WTC11 (cell line): ENCODE data around the gene LRRC38. TPM values are rescaled to one million over a fixed set of nuclear protein-coding genes. Genes with fewer than 3 reads are reported as not detected.

Experiments used
- ATAC-seq: fragments of 200-7000 bp; cut with Tn5 transposase; 2 replicates; pipeline ENCODE4 v1.10.0; 2021; ENCODE audit warnings: mild to moderate bottlenecking, moderate library complexity
- CTCF ChIA-PET: fragments of 300-600 bp; sonication (Branson Sonifier 250); formaldehyde crosslinking; loops from one replicate; lab custom pipeline; 2021; ENCODE audit warnings: antibody characterized with exemption; lab: Charles Lee
- POLR2A ChIA-PET: fragments of 350-600 bp; sonication (Branson Sonifier 250); formaldehyde crosslinking; loops from one replicate; lab custom pipeline; 2021; ENCODE audit warnings: antibody characterized with exemption; lab: Charles Lee
- DNase-seq: peaks from one replicate; pipeline ENCODE4 v3.0.0; 2021; ENCODE audit warnings: low spot score
- H3K27ac Mint-ChIP-seq: 2 replicates; pipeline ENCODE4 v1.8.0; 2021; ENCODE audit warnings: mixed read lengths
- H3K27me3 Mint-ChIP-seq: 2 replicates; pipeline ENCODE4 v1.8.0; 2021; ENCODE audit warnings: low read depth, mild to moderate bottlenecking, moderate library complexity, mixed read lengths
- H3K36me3 Mint-ChIP-seq: 2 replicates; pipeline ENCODE4 v1.8.0; 2021; ENCODE audit warnings: mixed read lengths
- H3K4me1 Mint-ChIP-seq: 2 replicates; pipeline ENCODE4 v1.8.0; 2022; ENCODE audit warnings: mixed read lengths
- H3K4me3 Mint-ChIP-seq: 2 replicates; pipeline ENCODE4 v1.8.0; 2021; ENCODE audit warnings: mild to moderate bottlenecking, moderate library complexity, mixed read lengths
- H3K9me3 Mint-ChIP-seq: 2 replicates; pipeline ENCODE4 v1.8.0; 2021; ENCODE audit warnings: mixed read lengths
- CREM ChIP-seq: sonication (generic); formaldehyde crosslinking; IDR thresholded peaks from 2 replicates; pipeline ENCODE4 v1.8.1; 2022; ENCODE audit warnings: mild to moderate bottlenecking, missing genetic modification reagents, moderate library complexity
- EMX1 ChIP-seq: fragments of 250-450 bp; sonication (Bioruptor Pico); IDR thresholded peaks from 2 replicates; pipeline ENCODE4 v1.8.0; 2021; ENCODE audit warnings: mild to moderate bottlenecking
- ESRRA ChIP-seq: sonication (generic); formaldehyde crosslinking; IDR thresholded peaks from 2 replicates; pipeline ENCODE4 v1.8.1; 2022; ENCODE audit warnings: mild to moderate bottlenecking, missing genetic modification reagents, borderline replicate concordance
- ETV6 ChIP-seq: sonication (generic); formaldehyde crosslinking; IDR thresholded peaks from 2 replicates; pipeline ENCODE4 v1.8.1; 2022; ENCODE audit warnings: mild to moderate bottlenecking, missing genetic modification reagents
- FOXJ3 ChIP-seq: sonication (generic); formaldehyde crosslinking; IDR thresholded peaks from 2 replicates; pipeline ENCODE4 v1.9.0; 2021; ENCODE audit warnings: missing genetic modification reagents, mild to moderate bottlenecking, borderline replicate concordance
- FOXK1 ChIP-seq: sonication (generic); formaldehyde crosslinking; IDR thresholded peaks from 2 replicates; pipeline ENCODE4 v1.8.0; 2022; ENCODE audit warnings: mild to moderate bottlenecking, moderate library complexity, missing genetic modification reagents
- FOXP1 ChIP-seq: sonication (generic); formaldehyde crosslinking; IDR thresholded peaks from 2 replicates; pipeline ENCODE4 v1.8.0; 2022; ENCODE audit warnings: missing genetic modification reagents, mild to moderate bottlenecking, moderate library complexity, borderline replicate concordance
- GRHL2 ChIP-seq: fragments of 250-450 bp; sonication (Bioruptor Pico); IDR thresholded peaks from 2 replicates; pipeline ENCODE4 v1.8.0; 2022; ENCODE audit warnings: mild to moderate bottlenecking, moderate library complexity; ENCODE audit not compliant: insufficient replicate concordance, severe bottlenecking
- IRF2 ChIP-seq: sonication (generic); formaldehyde crosslinking; IDR thresholded peaks from 2 replicates; pipeline ENCODE4 v1.8.0; 2022; ENCODE audit warnings: low read depth, missing genetic modification reagents, borderline replicate concordance
- SMAD4 ChIP-seq: sonication (generic); formaldehyde crosslinking; IDR thresholded peaks from 2 replicates; pipeline ENCODE4 v1.8.0; 2022; ENCODE audit warnings: mild to moderate bottlenecking, missing genetic modification reagents
- TEAD1 ChIP-seq: sonication (generic); formaldehyde crosslinking; IDR thresholded peaks from 2 replicates; pipeline ENCODE4 v1.8.0; 2022; ENCODE audit warnings: mild to moderate bottlenecking, missing genetic modification reagents
- ZNF263 ChIP-seq: sonication (generic); formaldehyde crosslinking; IDR thresholded peaks from 2 replicates; pipeline ENCODE4 v1.8.1; 2022; ENCODE audit warnings: low read depth, mild to moderate bottlenecking, moderate library complexity, missing genetic modification reagents
- ZNF423 ChIP-seq: fragments of 250-450 bp; sonication (Bioruptor Pico); IDR thresholded peaks from 2 replicates; pipeline ENCODE4 v2.1.2; 2022; ENCODE audit warnings: mild to moderate bottlenecking, moderate library complexity
- total RNA-seq: library from RNA; stranded (reverse); gene quantifications from 3 replicates; pipeline ENCODE4 v1.2.3, GENCODE V29; 2021
- TF ChIP-seq, protein P1 (sequence below): fragments of 250-450 bp; sonication (Bioruptor Pico); IDR thresholded peaks from 2 replicates; pipeline ENCODE4 v2.1.2; 2022; ENCODE audit warnings: mild to moderate bottlenecking, moderate library complexity
- TF ChIP-seq, protein P2 (sequence below): sonication (generic); formaldehyde crosslinking; IDR thresholded peaks from 2 replicates; pipeline ENCODE4 v1.8.1; 2023; ENCODE audit warnings: mild to moderate bottlenecking, missing genetic modification reagents, borderline replicate concordance
- TF ChIP-seq, protein P3 (sequence below): sonication (generic); formaldehyde crosslinking; IDR thresholded peaks from 2 replicates; pipeline ENCODE4 v1.8.1; 2022; ENCODE audit warnings: mild to moderate bottlenecking, missing genetic modification reagents, moderate library complexity, borderline replicate concordance
- TF ChIP-seq, protein P4 (sequence below): sonication (generic); formaldehyde crosslinking; IDR thresholded peaks from 2 replicates; pipeline ENCODE4 v1.8.1; 2022; ENCODE audit warnings: mild to moderate bottlenecking, moderate library complexity, missing genetic modification reagents
- TF ChIP-seq, protein P5 (sequence below): fragments of 250-450 bp; sonication (Bioruptor Pico); IDR thresholded peaks from 2 replicates; pipeline ENCODE4 v1.9.0; 2021; ENCODE audit warnings: mild to moderate bottlenecking, borderline replicate concordance

Gene LRRC38
- total RNA-seq, 1 experiment from 2014 or later, result 0.15 TPM

DNA sequence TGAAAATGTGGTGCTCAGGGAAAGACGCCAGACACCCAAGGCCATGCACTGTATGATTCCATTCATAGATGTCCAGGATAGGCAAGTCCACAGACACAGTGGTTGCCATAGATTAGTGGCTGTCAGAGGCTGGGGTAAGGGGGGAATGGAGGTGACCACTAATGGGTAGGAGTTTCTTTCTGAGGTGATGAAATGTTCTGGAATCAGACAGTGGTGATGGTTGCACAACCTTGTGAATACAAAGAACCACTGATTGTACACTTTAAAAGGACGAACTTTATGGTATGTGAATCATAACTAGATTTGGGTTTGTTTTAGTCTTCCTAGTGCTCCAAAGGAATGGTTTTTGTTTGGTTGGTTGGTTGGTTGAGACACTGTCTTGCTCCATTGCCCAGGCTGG, 51.8 kb downstream of the LRRC38 start (continued):
- TF ChIP-seq, protein P1, sequence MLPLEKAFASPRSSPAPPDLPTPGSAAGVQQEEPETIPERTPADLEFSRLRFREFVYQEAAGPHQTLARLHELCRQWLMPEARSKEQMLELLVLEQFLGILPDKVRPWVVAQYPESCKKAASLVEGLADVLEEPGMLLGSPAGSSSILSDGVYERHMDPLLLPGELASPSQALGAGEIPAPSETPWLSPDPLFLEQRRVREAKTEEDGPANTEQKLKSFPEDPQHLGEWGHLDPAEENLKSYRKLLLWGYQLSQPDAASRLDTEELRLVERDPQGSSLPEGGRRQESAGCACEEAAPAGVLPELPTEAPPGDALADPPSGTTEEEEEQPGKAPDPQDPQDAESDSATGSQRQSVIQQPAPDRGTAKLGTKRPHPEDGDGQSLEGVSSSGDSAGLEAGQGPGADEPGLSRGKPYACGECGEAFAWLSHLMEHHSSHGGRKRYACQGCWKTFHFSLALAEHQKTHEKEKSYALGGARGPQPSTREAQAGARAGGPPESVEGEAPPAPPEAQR (CRISPR knock-in tag), result no peak

DNA sequence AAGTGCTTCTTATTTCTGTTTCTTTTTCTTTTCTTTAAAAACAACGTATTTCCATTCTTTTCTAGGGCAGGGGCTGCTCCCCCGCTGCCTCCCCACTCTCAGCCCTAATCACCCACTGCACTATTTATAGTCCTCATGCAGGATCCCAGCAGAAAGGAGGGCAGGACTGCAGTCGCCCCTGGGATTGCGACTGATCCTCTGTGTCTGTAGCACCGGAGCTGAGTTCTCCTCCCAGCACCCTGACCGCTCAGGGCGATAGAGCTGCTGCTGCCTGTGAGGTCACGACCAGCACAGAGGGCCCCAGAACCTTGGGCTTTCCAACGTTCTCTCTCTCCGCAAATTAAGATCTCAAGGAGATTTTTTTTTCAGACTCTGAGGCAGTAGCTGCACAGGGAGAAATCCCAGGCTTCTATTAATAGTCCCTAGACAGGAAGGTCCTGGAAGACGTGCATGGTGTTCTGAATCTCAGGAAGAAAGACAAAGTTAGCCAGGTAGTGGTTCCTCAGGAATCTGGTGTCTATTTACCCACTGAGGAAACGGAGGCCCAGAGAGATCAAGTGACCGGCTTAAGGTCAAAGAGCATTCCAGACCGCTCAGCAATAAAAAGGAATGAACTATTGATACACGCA, 56.8 kb downstream of the LRRC38 start:
- ChIA-PET CTCF (interaction anchor here (0.6 kb wide), 2 partner anchors 62 to 249 kb away, joined by 3 read pairs; no protein-coding TSS in a partner anchor), POLR2A (no interaction called here)
- H3K4me3 Mint-ChIP-seq, result no peak overlapping the region
- no peaks in the 10 kb centered on the region for H3K4me1 Mint-ChIP-seq
- TF ChIP-seq ESRRA (no peak), FOXP1 (no peak), IRF2 (CRISPR knock-in tag) (no peak), CREM (CRISPR knock-in tag) (no peak), TEAD1 (no peak), FOXK1 (CRISPR knock-in tag) (no peak), ETV6 (CRISPR knock-in tag) (no peak), GRHL2 (CRISPR knock-in tag) (no peak), ZNF263 (CRISPR knock-in tag) (no peak), EMX1 (CRISPR knock-in tag) (no peak), FOXJ3 (CRISPR knock-in tag) (no peak), SMAD4 (CRISPR knock-in tag) (no peak), ZNF423 (CRISPR knock-in tag) (no peak)
- TF ChIP-seq, protein P2, sequence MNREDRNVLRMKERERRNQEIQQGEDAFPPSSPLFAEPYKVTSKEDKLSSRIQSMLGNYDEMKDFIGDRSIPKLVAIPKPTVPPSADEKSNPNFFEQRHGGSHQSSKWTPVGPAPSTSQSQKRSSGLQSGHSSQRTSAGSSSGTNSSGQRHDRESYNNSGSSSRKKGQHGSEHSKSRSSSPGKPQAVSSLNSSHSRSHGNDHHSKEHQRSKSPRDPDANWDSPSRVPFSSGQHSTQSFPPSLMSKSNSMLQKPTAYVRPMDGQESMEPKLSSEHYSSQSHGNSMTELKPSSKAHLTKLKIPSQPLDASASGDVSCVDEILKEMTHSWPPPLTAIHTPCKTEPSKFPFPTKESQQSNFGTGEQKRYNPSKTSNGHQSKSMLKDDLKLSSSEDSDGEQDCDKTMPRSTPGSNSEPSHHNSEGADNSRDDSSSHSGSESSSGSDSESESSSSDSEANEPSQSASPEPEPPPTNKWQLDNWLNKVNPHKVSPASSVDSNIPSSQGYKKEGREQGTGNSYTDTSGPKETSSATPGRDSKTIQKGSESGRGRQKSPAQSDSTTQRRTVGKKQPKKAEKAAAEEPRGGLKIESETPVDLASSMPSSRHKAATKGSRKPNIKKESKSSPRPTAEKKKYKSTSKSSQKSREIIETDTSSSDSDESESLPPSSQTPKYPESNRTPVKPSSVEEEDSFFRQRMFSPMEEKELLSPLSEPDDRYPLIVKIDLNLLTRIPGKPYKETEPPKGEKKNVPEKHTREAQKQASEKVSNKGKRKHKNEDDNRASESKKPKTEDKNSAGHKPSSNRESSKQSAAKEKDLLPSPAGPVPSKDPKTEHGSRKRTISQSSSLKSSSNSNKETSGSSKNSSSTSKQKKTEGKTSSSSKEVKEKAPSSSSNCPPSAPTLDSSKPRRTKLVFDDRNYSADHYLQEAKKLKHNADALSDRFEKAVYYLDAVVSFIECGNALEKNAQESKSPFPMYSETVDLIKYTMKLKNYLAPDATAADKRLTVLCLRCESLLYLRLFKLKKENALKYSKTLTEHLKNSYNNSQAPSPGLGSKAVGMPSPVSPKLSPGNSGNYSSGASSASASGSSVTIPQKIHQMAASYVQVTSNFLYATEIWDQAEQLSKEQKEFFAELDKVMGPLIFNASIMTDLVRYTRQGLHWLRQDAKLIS (CRISPR knock-in tag), result no peak
- TF ChIP-seq, protein P3, sequence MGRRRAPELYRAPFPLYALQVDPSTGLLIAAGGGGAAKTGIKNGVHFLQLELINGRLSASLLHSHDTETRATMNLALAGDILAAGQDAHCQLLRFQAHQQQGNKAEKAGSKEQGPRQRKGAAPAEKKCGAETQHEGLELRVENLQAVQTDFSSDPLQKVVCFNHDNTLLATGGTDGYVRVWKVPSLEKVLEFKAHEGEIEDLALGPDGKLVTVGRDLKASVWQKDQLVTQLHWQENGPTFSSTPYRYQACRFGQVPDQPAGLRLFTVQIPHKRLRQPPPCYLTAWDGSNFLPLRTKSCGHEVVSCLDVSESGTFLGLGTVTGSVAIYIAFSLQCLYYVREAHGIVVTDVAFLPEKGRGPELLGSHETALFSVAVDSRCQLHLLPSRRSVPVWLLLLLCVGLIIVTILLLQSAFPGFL (CRISPR knock-in tag), result no peak
- TF ChIP-seq, protein P4, sequence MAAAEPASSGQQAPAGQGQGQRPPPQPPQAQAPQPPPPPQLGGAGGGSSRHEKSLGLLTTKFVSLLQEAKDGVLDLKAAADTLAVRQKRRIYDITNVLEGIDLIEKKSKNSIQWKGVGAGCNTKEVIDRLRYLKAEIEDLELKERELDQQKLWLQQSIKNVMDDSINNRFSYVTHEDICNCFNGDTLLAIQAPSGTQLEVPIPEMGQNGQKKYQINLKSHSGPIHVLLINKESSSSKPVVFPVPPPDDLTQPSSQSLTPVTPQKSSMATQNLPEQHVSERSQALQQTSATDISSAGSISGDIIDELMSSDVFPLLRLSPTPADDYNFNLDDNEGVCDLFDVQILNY (CRISPR knock-in tag), result no peak
- TF ChIP-seq, protein P5, sequence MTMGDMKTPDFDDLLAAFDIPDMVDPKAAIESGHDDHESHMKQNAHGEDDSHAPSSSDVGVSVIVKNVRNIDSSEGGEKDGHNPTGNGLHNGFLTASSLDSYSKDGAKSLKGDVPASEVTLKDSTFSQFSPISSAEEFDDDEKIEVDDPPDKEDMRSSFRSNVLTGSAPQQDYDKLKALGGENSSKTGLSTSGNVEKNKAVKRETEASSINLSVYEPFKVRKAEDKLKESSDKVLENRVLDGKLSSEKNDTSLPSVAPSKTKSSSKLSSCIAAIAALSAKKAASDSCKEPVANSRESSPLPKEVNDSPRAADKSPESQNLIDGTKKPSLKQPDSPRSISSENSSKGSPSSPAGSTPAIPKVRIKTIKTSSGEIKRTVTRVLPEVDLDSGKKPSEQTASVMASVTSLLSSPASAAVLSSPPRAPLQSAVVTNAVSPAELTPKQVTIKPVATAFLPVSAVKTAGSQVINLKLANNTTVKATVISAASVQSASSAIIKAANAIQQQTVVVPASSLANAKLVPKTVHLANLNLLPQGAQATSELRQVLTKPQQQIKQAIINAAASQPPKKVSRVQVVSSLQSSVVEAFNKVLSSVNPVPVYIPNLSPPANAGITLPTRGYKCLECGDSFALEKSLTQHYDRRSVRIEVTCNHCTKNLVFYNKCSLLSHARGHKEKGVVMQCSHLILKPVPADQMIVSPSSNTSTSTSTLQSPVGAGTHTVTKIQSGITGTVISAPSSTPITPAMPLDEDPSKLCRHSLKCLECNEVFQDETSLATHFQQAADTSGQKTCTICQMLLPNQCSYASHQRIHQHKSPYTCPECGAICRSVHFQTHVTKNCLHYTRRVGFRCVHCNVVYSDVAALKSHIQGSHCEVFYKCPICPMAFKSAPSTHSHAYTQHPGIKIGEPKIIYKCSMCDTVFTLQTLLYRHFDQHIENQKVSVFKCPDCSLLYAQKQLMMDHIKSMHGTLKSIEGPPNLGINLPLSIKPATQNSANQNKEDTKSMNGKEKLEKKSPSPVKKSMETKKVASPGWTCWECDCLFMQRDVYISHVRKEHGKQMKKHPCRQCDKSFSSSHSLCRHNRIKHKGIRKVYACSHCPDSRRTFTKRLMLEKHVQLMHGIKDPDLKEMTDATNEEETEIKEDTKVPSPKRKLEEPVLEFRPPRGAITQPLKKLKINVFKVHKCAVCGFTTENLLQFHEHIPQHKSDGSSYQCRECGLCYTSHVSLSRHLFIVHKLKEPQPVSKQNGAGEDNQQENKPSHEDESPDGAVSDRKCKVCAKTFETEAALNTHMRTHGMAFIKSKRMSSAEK (CRISPR knock-in tag), result no peak
- ATAC-seq (no peak), DNase-seq (no peak)
- H3K27ac Mint-ChIP-seq, result no peak overlapping the region
- peaks cover 34% of the 10 kb centered on the region for H3K36me3 Mint-ChIP-seq
- peaks cover 2% of the 10 kb centered on the region for H3K27me3 Mint-ChIP-seq
- H3K9me3 Mint-ChIP-seq, result peaks cover 47% of the 10 kb centered on the region
